Measurements from ENCODE around the gene SLC12A8. TPM values are rescaled to one million over a fixed set of nuclear protein-coding genes. Genes with fewer than 3 reads are reported as not detected.
A peak's percentile ranks its signal among the peaks of the same experiment; 100 is the strongest.

The SLC12A8 gene
- total RNA-seq, 1 donor from 2014 or later: not detected

DNA sequence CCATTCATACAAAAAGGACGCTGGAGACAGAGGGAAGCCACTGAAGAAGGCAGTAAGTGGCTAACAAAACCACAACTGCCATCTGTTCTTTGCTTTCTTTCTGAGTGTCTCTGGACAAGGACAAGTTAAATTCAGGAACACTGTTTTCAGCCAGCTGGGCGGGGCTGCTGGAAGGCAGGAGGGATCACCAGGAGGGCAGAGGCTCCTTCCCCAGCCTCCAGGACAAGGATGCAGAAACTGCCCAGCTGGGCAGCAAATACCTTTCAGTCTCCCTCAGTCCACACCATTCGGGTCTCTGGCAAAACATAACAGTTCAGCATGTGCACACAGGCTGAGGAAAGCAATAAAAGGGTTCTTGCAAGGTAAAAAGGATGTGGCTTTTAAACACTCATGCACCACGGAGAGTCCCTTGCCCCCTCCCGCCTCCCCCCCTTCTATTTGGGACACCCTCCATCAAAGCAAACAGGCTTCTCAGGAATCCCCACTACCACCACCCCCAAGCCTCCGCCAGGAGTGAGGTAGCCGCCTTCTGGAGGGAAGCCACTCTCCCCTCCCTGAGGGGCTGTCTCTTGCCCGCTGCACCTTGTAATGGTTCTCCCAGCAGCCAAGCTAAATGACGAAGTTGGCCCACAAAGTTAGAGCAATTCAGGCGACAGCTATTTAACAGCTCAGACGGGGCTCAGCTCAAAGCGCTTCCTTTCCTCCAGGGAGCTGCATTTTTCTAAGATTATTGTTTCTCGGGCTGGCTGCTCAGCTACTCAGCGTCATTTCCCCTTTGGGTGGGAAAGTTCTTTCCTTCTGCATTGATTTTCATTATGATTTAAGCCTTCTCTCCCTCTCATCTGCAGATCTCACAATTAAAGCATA is 160.6 kb downstream of the SLC12A8 start:
- H3K27ac ChIP-seq (replicated peaks): peak overlapping the region; percentile 96
- TF ChIP-seq, protein P1, sequence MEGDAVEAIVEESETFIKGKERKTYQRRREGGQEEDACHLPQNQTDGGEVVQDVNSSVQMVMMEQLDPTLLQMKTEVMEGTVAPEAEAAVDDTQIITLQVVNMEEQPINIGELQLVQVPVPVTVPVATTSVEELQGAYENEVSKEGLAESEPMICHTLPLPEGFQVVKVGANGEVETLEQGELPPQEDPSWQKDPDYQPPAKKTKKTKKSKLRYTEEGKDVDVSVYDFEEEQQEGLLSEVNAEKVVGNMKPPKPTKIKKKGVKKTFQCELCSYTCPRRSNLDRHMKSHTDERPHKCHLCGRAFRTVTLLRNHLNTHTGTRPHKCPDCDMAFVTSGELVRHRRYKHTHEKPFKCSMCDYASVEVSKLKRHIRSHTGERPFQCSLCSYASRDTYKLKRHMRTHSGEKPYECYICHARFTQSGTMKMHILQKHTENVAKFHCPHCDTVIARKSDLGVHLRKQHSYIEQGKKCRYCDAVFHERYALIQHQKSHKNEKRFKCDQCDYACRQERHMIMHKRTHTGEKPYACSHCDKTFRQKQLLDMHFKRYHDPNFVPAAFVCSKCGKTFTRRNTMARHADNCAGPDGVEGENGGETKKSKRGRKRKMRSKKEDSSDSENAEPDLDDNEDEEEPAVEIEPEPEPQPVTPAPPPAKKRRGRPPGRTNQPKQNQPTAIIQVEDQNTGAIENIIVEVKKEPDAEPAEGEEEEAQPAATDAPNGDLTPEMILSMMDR (IDR thresholded peaks at IDR 0.05; ENCODE audit: borderline replicate concordance): no peak
- DNase-seq: peak; percentile 70
- H3K4me3 ChIP-seq: peak overlapping the region; percentile 90
- intact Hi-C loops (cut with micrococcal nuclease): loop anchor here (10.0 kb wide), 1 partner anchor 57 kb away; no protein-coding TSS in a partner anchor
- H3K9me3 ChIP-seq (replicated peaks): no peaks in the 10 kb centered on the region
- peaks cover 92% of the 10 kb centered on the region for H3K4me1 ChIP-seq
- no peaks in the 10 kb centered on the region for H3K27me3 ChIP-seq (ENCODE audit: low read depth)
- H3K36me3 ChIP-seq: peaks cover 4% of the 10 kb centered on the region

DNA sequence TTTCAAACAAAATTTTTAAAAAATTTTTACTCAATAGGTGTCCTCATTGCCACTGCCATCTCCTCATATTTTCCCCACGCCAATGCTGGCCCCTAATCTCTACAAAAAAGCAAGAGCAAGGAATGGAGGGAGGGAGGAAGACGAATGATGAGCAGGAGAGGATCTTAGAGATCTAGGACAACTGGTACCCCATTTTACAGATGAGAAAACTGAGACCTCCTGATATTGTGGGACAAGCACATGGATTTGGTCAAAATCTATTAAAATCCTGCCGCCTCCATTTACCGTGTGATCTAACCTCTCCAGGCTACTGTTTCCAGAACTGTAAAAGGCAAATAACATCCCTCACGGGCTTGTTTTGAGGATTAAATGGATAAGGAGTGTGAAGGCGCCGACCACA is 161.3 kb downstream of the SLC12A8 start:
- Histone ChIP-seq H3K36me3 (peaks cover 4% of the 10 kb centered on the region), H3K4me1 (peaks cover 92% of the 10 kb centered on the region), H3K27me3 (ENCODE audit: low read depth) (no peaks in the 10 kb centered on the region), H3K4me3 (peak overlapping the region; percentile 90), H3K27ac (replicated peaks) (peak overlapping the region; percentile 96), H3K9me3 (replicated peaks) (no peaks in the 10 kb centered on the region)
- TF ChIP-seq, protein P1 (IDR thresholded peaks at IDR 0.05; ENCODE audit: borderline replicate concordance): no peak
- no peak for DNase-seq
- intact Hi-C loops (cut with micrococcal nuclease): loop anchor here (10.0 kb wide), 1 partner anchor 56 kb away; no protein-coding TSS in a partner anchor

DNA sequence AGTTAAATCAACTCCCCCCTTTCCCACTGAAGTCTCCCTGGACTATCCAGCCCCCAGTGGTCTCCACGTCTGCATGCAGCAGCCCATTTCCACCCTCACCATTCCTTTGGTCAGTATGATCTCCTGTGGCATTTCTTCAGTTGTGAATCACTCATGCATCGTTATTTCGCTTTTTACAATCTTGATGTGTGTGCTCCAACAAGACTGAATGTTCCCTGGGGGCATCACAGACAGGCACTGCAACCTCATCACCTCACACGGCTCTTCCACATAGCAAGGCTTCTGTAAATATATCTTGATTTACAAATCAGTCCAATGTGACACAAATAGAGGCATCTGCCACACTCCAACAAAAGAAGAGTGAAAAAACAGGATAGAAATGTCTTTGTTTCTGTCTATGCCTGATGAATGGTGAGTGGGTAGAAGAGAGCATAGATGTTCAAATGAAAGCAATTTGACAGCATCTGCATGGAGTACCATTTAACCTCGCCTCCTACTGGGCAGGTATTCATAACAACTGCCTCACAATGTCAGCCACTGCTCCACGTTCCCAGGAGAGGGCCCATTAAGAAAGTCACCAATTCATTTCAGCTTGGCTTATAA is 162.0 kb downstream of the SLC12A8 start:
- Histone ChIP-seq H3K9me3 (replicated peaks) (no peaks in the 10 kb centered on the region), H3K4me3 (peak overlapping the region; percentile 90), H3K4me1 (peaks cover 98% of the 10 kb centered on the region), H3K27ac (replicated peaks) (peak overlapping the region; percentile 96), H3K36me3 (peaks cover 4% of the 10 kb centered on the region), H3K27me3 (ENCODE audit: low read depth) (no peaks in the 10 kb centered on the region)
- TF ChIP-seq, protein P1 (IDR thresholded peaks at IDR 0.05; ENCODE audit: borderline replicate concordance): no peak
- intact Hi-C loops (cut with micrococcal nuclease): loop anchor here (10.0 kb wide), 1 partner anchor 56 kb away; no protein-coding TSS in a partner anchor
- no peak for DNase-seq

DNA sequence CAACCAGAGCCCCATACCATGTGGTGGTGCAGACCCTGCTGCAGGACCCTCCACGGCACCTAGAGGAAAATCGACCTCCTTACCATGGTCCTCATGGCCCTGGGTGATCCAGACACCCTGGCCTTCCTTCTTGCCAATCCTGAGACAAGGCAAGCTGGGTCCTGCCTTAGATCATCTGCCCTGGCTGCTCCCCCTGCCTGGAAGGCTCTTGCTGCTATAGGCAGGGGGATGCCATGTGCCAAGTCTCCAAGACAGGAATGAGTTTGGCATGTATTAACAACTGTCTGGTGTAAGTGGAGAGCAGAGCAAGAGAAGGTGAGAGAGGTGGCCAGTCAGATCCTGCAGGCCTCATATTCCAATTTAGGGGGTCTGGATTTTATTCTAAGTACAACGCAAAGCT is 164.3 kb downstream of the SLC12A8 start:
- peak overlapping the region; percentile 96 for H3K27ac ChIP-seq (replicated peaks)
- no peak for DNase-seq
- H3K27me3 ChIP-seq (ENCODE audit: low read depth): no peaks in the 10 kb centered on the region
- H3K4me3 ChIP-seq: no peak overlapping the region
- no peaks in the 10 kb centered on the region for H3K9me3 ChIP-seq (replicated peaks)
- peaks cover 4% of the 10 kb centered on the region for H3K36me3 ChIP-seq
- H3K4me1 ChIP-seq: peaks cover 100% of the 10 kb centered on the region
- intact Hi-C loops (cut with micrococcal nuclease): no loop called here
- TF ChIP-seq, protein P1 (IDR thresholded peaks at IDR 0.05; ENCODE audit: borderline replicate concordance): no peak

DNA sequence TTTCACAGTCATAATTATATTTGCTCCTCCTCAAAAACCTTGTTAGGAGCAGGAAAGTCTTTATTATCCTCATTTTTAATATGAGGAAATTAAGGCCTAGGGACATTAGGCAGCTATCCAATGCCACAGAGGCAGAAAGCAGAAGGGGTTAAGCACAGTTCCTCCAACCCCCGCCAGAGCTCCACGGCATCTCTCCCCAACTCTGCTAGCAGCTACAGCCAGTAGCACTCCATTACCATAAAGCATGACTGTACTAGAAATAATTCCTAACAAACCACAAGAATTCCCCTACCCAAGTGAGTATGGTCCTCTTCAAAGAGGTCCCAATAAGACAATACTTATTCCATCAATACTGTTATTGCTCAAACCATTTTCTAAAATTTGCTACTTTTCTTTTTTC is 166.6 kb downstream of the SLC12A8 start:
- H3K4me1 ChIP-seq: peaks cover 100% of the 10 kb centered on the region
- no peaks in the 10 kb centered on the region for H3K27me3 ChIP-seq (ENCODE audit: low read depth)
- DNase-seq: no peak
- H3K4me3 ChIP-seq: no peak overlapping the region
- intact Hi-C loops (cut with micrococcal nuclease): no loop called here
- peaks cover 4% of the 10 kb centered on the region for H3K36me3 ChIP-seq
- H3K27ac ChIP-seq (replicated peaks): peak overlapping the region; percentile 96
- H3K9me3 ChIP-seq (replicated peaks): no peaks in the 10 kb centered on the region
- TF ChIP-seq, protein P1 (IDR thresholded peaks at IDR 0.05; ENCODE audit: borderline replicate concordance): no peak
